GM12872 (cell line): Measurements from ENCODE around the gene DEAF1.

Experiments
- TF ChIP-seq, protein P1 (sequence below): IDR thresholded peaks from 3 replicates; pipeline ENCODE4 v1.5.1; 2011; ENCODE audit warnings: low read depth, mild to moderate bottlenecking, low read length, moderate library complexity; ENCODE audit not compliant: insufficient read depth

Gene DEAF1

DNA sequence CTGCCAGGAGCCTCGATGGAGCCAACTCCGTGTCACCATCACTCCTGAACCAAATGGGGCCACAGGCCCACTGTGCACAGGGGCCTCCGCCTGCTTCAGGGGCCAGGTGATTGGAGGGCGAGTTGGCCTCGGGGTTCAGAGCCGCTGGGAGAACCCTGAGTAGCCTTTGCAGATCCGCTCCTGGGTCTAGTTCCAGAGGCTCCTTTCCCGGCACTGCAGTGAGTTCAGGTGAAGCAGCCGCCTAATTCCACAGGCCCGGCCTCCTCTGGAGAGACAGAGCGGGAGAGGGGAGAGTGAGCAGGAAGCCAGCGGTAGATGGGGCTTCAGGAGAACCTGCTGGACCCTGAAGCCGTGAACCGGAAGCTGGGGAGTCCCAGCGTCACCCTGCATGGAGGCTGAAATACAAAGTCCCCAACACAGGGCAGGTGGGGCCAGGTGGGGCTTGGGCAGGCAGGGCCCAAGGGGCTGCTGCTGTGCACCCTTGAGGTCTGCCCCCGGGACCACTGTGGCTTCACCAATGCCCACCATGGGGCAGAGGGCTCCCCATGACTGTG lies 35.4 kb downstream of the DEAF1 start:
- TF ChIP-seq, protein P1, sequence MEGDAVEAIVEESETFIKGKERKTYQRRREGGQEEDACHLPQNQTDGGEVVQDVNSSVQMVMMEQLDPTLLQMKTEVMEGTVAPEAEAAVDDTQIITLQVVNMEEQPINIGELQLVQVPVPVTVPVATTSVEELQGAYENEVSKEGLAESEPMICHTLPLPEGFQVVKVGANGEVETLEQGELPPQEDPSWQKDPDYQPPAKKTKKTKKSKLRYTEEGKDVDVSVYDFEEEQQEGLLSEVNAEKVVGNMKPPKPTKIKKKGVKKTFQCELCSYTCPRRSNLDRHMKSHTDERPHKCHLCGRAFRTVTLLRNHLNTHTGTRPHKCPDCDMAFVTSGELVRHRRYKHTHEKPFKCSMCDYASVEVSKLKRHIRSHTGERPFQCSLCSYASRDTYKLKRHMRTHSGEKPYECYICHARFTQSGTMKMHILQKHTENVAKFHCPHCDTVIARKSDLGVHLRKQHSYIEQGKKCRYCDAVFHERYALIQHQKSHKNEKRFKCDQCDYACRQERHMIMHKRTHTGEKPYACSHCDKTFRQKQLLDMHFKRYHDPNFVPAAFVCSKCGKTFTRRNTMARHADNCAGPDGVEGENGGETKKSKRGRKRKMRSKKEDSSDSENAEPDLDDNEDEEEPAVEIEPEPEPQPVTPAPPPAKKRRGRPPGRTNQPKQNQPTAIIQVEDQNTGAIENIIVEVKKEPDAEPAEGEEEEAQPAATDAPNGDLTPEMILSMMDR: no peak

DNA sequence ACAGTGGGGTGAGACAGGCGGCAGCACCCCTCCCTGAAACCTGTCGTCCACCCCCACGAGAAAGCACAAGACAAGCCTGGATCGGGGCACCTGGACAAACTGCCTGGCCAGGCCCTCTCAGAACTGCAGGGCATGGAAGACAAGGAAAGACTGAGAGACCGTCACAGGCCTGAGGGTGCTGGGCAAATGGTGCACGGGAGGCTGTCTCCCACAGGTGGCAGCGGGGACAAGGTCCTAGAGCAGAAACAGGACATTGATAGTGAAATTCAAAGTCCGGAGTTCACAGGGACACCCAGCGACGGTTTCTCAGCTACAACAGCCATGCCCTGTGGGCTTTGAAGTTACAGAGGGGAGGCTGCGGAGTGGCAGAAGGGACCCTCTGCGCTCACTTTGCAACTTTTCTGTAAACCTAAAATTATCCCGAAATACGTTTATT lies 37.3 kb downstream of the DEAF1 start:
- TF ChIP-seq, protein P1: no peak

DNA sequence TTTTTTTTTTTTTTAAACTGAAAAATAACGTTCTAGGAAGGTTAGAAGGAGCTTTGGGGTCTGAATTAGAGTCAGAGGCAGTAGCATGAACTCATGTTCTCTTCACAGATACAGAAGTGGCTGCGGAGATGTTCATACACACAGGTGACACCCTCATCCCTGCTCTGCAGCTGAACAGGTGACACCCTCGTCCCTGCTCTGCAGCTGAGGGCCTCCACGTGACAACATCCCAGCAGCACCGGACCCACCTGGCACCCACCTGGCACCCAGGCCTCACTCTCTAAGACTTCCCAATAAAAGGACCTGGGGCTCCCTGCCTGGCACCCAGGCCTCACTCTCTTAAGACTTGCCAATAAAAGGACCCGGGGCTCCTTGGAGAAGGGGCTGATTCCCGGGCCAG lies 38.2 kb downstream of the DEAF1 start:
- TF ChIP-seq, protein P1: no peak

DNA sequence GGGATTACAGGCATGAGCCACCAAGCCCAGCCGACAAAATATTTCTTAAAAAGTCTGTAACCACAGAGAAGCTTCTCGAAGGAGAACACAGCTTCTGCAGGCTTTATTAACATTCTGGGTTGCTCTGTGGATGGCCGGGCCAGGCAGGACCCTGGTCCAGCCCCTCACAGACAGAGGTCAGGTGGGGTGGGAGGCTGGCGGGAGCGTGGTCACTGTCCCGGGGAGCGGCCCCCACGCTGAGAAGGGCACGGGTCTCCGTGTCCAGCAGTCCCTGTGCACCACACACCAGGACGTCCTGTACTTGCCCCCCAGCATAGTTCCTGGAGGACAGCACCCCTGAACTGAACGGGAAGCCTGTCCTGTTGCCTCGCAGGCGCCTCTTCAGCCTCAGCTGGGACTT lies 38.6 kb downstream of the DEAF1 start:
- TF ChIP-seq, protein P1: no peak

DNA sequence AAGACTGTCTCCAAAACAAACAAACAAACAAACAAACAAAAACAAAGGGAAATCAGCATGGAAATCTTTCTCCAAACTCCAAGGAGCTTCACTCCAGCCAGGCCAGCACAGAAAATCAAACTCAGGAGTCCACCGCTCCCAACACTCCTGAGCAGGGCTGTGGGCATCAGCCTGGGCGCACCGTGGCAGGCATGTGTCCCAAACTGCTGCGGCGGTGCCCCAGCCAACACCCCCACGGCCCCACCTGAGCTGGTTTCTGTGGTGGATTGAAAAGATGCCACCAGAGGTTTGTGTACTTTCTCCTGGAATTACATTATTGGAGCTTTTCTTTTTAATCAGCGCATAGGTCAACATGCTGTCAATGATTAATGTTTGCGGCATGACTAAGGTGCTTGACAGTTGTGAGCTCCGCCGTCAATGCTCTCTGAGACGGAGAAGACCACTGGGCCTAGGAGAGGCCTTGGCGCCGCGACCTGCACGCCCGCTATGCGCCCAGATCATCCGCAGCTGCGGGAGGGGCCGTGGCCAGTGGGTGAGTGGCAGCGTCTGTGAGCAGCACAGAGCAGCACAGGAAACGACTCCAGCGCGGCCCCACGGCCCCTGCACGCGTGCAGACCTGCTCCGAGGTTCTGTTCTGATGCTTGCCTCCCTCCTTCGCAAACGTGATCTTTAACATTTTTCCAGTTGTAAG lies 39.8 kb downstream of the DEAF1 start:
- TF ChIP-seq, protein P1: no peak

DNA sequence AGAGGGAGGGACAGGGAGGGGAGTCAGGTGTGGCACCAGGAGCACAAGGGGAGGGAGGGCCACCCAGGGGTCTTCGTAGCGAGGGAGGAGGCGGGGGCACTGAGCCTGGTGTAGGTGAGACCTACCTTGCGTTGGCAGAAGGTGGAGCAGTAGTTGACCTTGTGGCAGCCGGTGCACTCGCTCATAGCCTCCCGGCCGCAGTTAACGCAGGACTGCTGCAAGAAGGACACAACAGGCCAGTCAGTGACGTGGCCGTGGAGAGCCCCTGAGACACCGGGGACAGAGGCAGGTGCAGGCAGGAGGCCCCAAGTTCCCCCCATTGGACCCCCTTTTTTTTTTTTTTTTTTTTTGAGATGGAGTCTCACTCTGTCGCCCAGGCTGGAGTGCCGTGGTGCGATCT lies 41.2 kb downstream of the DEAF1 start:
- TF ChIP-seq, protein P1: no peak

DNA sequence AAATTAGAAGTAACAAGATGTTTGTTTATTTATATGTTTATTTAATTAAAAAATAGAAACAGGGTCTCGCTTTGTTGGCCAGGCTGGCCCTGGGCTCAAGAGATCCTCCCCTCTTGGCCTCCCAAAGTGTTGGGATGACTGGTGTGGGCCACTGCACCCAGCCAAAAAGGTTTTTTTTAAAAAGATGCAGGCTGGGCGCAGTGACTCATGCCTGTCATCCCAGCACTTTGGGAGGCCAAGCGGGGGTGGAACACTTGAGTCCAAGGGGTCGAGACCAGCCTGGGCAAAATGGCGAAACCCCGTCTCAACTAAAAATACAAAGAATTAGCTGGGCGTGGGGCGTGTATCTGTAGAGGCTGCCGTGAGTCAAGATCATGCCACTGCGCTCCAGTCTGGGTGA lies 44.5 kb downstream of the DEAF1 start:
- TF ChIP-seq, protein P1: no peak

DNA sequence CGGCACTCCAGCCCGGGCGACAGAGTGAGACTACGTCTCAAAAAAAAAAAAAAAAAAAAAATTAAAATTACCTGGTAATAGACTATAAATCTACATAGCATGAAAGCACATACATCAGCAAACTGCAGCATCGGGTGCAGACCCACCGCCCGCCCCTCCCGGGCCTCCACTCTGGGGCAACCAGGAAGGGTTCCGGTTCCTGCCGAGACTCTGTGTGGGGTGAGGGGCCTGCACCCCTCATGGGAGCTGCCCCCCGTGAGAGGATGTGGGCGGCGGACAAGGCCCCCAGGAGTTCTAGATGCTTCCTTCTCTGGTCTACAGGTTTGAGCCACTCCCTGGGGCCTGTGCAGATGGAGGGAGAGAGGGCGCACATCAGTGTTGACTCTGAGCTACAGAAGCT lies 48.8 kb downstream of the DEAF1 start:
- TF ChIP-seq, protein P1: no peak
